ENCODE data around the gene BTN1A1.
A peak's percentile ranks its signal among the peaks of the same experiment; 100 is the strongest.
"Not testable (repeated sequence)": the region's sequence is repeated elsewhere in the genome, so short reads cannot be mapped to it uniquely, and the experiment has no call there.

BTN1A1 gene

GRCh38 chr6:26534681-26535465 lies 34.8 kb downstream of the BTN1A1 start:
- H3K27ac Mint-ChIP-seq: no peak overlapping the region
- no peak overlapping the region for H3K4me3 Mint-ChIP-seq
- no peaks in the 10 kb centered on the region for H3K9me3 Mint-ChIP-seq
- H3K27me3 Mint-ChIP-seq: peaks cover 8% of the 10 kb centered on the region
- H3K36me3 Mint-ChIP-seq (ENCODE audit: low read depth): peaks cover 10% of the 10 kb centered on the region
- peaks cover 65% of the 10 kb centered on the region for H3K4me1 Mint-ChIP-seq (ENCODE audit: low read depth)

GRCh38 chr6:26536571-26537159 lies 36.6 kb downstream of the BTN1A1 start:
- Mint-ChIP-seq H3K4me1 (ENCODE audit: low read depth) (peaks cover 78% of the 10 kb centered on the region), H3K36me3 (ENCODE audit: low read depth) (peaks cover 25% of the 10 kb centered on the region), H3K9me3 (no peaks in the 10 kb centered on the region), H3K4me3 (peak overlapping the region; percentile 93), H3K27ac (peak overlapping the region; percentile 98), H3K27me3 (peaks cover 8% of the 10 kb centered on the region)

GRCh38 chr6:26537160-26537845 lies 37.2 kb downstream of the BTN1A1 start:
- H3K36me3 Mint-ChIP-seq (ENCODE audit: low read depth): peaks cover 29% of the 10 kb centered on the region
- H3K4me1 Mint-ChIP-seq (ENCODE audit: low read depth): peaks cover 77% of the 10 kb centered on the region

GRCh38 chr6:26537846-26538571 lies 37.9 kb downstream of the BTN1A1 start, which contains the start of gene HMGN4:
Gene HMGN4 (plus strand): TSS chr6:26538366. CDS start chr6:26545207, 6,841 bp downstream.
- peak within 1 kb of the TSS; percentile 98 for H3K27ac Mint-ChIP-seq
- peaks cover 8% of the 10 kb centered on the region for H3K27me3 Mint-ChIP-seq
- H3K9me3 Mint-ChIP-seq: no peaks in the 10 kb centered on the region
- peak within 1 kb of the TSS; percentile 93 for H3K4me3 Mint-ChIP-seq
- peaks cover 76% of the 10 kb centered on the region for H3K4me1 Mint-ChIP-seq (ENCODE audit: low read depth)
- peaks cover 36% of the 10 kb centered on the region for H3K36me3 Mint-ChIP-seq (ENCODE audit: low read depth)

More at GRCh38 chr6:26537160-26537845, 37.2 kb downstream of the BTN1A1 start:
- H3K4me3 Mint-ChIP-seq: peak overlapping the region; percentile 93
- H3K27me3 Mint-ChIP-seq: peaks cover 8% of the 10 kb centered on the region
- no peaks in the 10 kb centered on the region for H3K9me3 Mint-ChIP-seq
- H3K27ac Mint-ChIP-seq: peak overlapping the region; percentile 98

GRCh38 chr6:26538572-26538902 lies 38.4 kb downstream of the BTN1A1 start:
- peaks cover 75% of the 10 kb centered on the region for H3K4me1 Mint-ChIP-seq (ENCODE audit: low read depth)

GRCh38 chr6:26539071-26539615 lies 39.0 kb downstream of the BTN1A1 start:
- H3K36me3 Mint-ChIP-seq (ENCODE audit: low read depth): peaks cover 44% of the 10 kb centered on the region
- H3K27ac Mint-ChIP-seq: peak overlapping the region; percentile 98
- H3K27me3 Mint-ChIP-seq: peaks cover 8% of the 10 kb centered on the region
- H3K4me3 Mint-ChIP-seq: peak overlapping the region; percentile 93
- peaks cover 75% of the 10 kb centered on the region for H3K4me1 Mint-ChIP-seq (ENCODE audit: low read depth)
- H3K9me3 Mint-ChIP-seq: no peaks in the 10 kb centered on the region

More at GRCh38 chr6:26538572-26538902, 38.4 kb downstream of the BTN1A1 start:
- Mint-ChIP-seq H3K4me3 (peak overlapping the region; percentile 93), H3K27me3 (peaks cover 8% of the 10 kb centered on the region), H3K36me3 (ENCODE audit: low read depth) (peaks cover 39% of the 10 kb centered on the region), H3K27ac (peak overlapping the region; percentile 98), H3K9me3 (no peaks in the 10 kb centered on the region)

GRCh38 chr6:26541579-26541978 lies 41.5 kb downstream of the BTN1A1 start:
- Mint-ChIP-seq H3K36me3 (ENCODE audit: low read depth) (peaks cover 69% of the 10 kb centered on the region), H3K27ac (no peak overlapping the region), H3K9me3 (no peaks in the 10 kb centered on the region), H3K4me1 (ENCODE audit: low read depth) (peaks cover 64% of the 10 kb centered on the region), H3K27me3 (peaks cover 8% of the 10 kb centered on the region), H3K4me3 (no peak overlapping the region)

GRCh38 chr6:26543953-26544352 lies 43.9 kb downstream of the BTN1A1 start:
- Mint-ChIP-seq H3K4me3 (no peak overlapping the region), H3K27ac (no peak overlapping the region), H3K36me3 (ENCODE audit: low read depth) (peaks cover 66% of the 10 kb centered on the region), H3K4me1 (ENCODE audit: low read depth) (peaks cover 47% of the 10 kb centered on the region), H3K9me3 (no peaks in the 10 kb centered on the region), H3K27me3 (no peaks in the 10 kb centered on the region)

- Mint-ChIP-seq H3K9me3 (no peaks in the 10 kb centered on the region), H3K27ac (no peak overlapping the region), H3K36me3 (ENCODE audit: low read depth) (peaks cover 66% of the 10 kb centered on the region), H3K27me3 (no peaks in the 10 kb centered on the region), H3K4me3 (no peak overlapping the region), H3K4me1 (ENCODE audit: low read depth) (peaks cover 46% of the 10 kb centered on the region)
Measured at GRCh38 chr6:26544473-26544872, 44.4 kb downstream of the BTN1A1 start.

GRCh38 chr6:26545627-26546026 lies 45.5 kb downstream of the BTN1A1 start:
- Mint-ChIP-seq H3K27ac (peak overlapping the region; percentile 6), H3K9me3 (no peaks in the 10 kb centered on the region), H3K36me3 (ENCODE audit: low read depth) (peaks cover 56% of the 10 kb centered on the region), H3K27me3 (no peaks in the 10 kb centered on the region), H3K4me1 (ENCODE audit: low read depth) (peaks cover 45% of the 10 kb centered on the region), H3K4me3 (no peak overlapping the region)

- not testable (repeated sequence) for H3K27ac Mint-ChIP-seq, H3K27me3 Mint-ChIP-seq, H3K9me3 Mint-ChIP-seq, H3K4me3 Mint-ChIP-seq
- Mint-ChIP-seq H3K4me1 (ENCODE audit: low read depth) (peaks cover 30% of the 10 kb centered on the region), H3K36me3 (ENCODE audit: low read depth) (peaks cover 44% of the 10 kb centered on the region)
Measured at GRCh38 chr6:26547363-26547762, 47.3 kb downstream of the BTN1A1 start.

GRCh38 chr6:26550250-26550993 lies 50.3 kb downstream of the BTN1A1 start:
- peaks cover 17% of the 10 kb centered on the region for H3K4me1 Mint-ChIP-seq (ENCODE audit: low read depth)
- H3K36me3 Mint-ChIP-seq (ENCODE audit: low read depth): peaks cover 16% of the 10 kb centered on the region
- H3K9me3 Mint-ChIP-seq: no peaks in the 10 kb centered on the region
- H3K4me3 Mint-ChIP-seq: peak overlapping the region; percentile 90
- H3K27me3 Mint-ChIP-seq: no peaks in the 10 kb centered on the region
- H3K27ac Mint-ChIP-seq: peak overlapping the region; percentile 69

GRCh38 chr6:26552205-26552604 lies 52.1 kb downstream of the BTN1A1 start:
- H3K4me1 Mint-ChIP-seq (ENCODE audit: low read depth): peaks cover 33% of the 10 kb centered on the region
- H3K9me3 Mint-ChIP-seq: no peaks in the 10 kb centered on the region
- no peaks in the 10 kb centered on the region for H3K36me3 Mint-ChIP-seq (ENCODE audit: low read depth)
- H3K4me3 Mint-ChIP-seq: no peak overlapping the region
- no peak overlapping the region for H3K27ac Mint-ChIP-seq
- no peaks in the 10 kb centered on the region for H3K27me3 Mint-ChIP-seq

- peaks cover 33% of the 10 kb centered on the region for H3K4me1 Mint-ChIP-seq (ENCODE audit: low read depth)
- H3K4me3 Mint-ChIP-seq: no peak overlapping the region
- H3K27ac Mint-ChIP-seq: no peak overlapping the region
- no peaks in the 10 kb centered on the region for H3K27me3 Mint-ChIP-seq
- H3K9me3 Mint-ChIP-seq: no peaks in the 10 kb centered on the region
- no peaks in the 10 kb centered on the region for H3K36me3 Mint-ChIP-seq (ENCODE audit: low read depth)
Measured at GRCh38 chr6:26552640-26553188, 52.6 kb downstream of the BTN1A1 start.
